HEK293T (cell line): ENCODE data around the gene IFI27L1.

Experiments used
- CTCF ChIA-PET: fragments of 350-600 bp; formaldehyde crosslinking; extraction: SDS; loops from one replicate; lab custom pipeline; 2021; ENCODE audit warnings: antibody characterized with exemption, inconsistent platforms; lab: Yijun Ruan, JAX
- POLR2A ChIA-PET: fragments of 350-600 bp; formaldehyde crosslinking; extraction: SDS; loops from one replicate; lab custom pipeline; 2020; ENCODE audit warnings: antibody characterized with exemption, inconsistent platforms; lab: Yijun Ruan, JAX
- DNase-seq: peaks from one replicate; pipeline ENCODE4 v3.0.0; 2012; ENCODE audit warnings: mixed read lengths; ENCODE audit errors: extremely low spot score
- ARNT ChIP-seq: fragments of 450-650 bp; IDR thresholded peaks from 2 replicates; pipeline ENCODE4 v1.6.1; 2017; ENCODE audit warnings: mild to moderate bottlenecking
- BHLHE40 ChIP-seq: fragments of 450-650 bp; IDR thresholded peaks from 2 replicates; pipeline ENCODE4 v1.6.1; 2016; ENCODE audit warnings: mild to moderate bottlenecking, moderate library complexity, borderline replicate concordance
- CTBP1 ChIP-seq: fragments of 450-650 bp; IDR thresholded peaks from 2 replicates; pipeline ENCODE4 v1.6.1; 2016; ENCODE audit warnings: borderline replicate concordance
- ELF4 ChIP-seq: fragments of 450-650 bp; IDR thresholded peaks from 2 replicates; pipeline ENCODE4 v1.6.1; 2017; ENCODE audit warnings: antibody characterized with exemption
- FOXA1 ChIP-seq: fragments of 450-650 bp; IDR thresholded peaks from 2 replicates; pipeline ENCODE4 v1.6.1; 2016; ENCODE audit warnings: mild to moderate bottlenecking
- FOXK2 ChIP-seq: fragments of 450-650 bp; IDR thresholded peaks from 2 replicates; pipeline ENCODE4 v1.6.1; 2016; ENCODE audit warnings: mild to moderate bottlenecking
- FOXM1 ChIP-seq: fragments of 450-650 bp; IDR thresholded peaks from 2 replicates; pipeline ENCODE4 v1.6.1; 2017; ENCODE audit warnings: mild to moderate bottlenecking, borderline replicate concordance
- HDGF ChIP-seq: fragments of 450-650 bp; IDR thresholded peaks from 2 replicates; pipeline ENCODE4 v1.6.1; 2017; ENCODE audit warnings: antibody characterized with exemption, borderline replicate concordance
- L3MBTL2 ChIP-seq: fragments of 450-650 bp; conservative IDR thresholded peaks from 2 replicates; pipeline ENCODE4 v1.6.1; 2016; ENCODE audit warnings: mild to moderate bottlenecking
- LEF1 ChIP-seq: fragments of 450-650 bp; IDR thresholded peaks from 2 replicates; pipeline ENCODE4 v1.6.1; 2017; ENCODE audit warnings: mild to moderate bottlenecking, borderline replicate concordance
- NFRKB ChIP-seq: fragments of 450-650 bp; IDR thresholded peaks from 2 replicates; pipeline ENCODE4 v1.6.1; 2016; ENCODE audit warnings: mild to moderate bottlenecking, moderate library complexity
- SP1 ChIP-seq: fragments of 450-650 bp; IDR thresholded peaks from 2 replicates; pipeline ENCODE4 v1.6.1; 2017
- SUZ12 ChIP-seq: fragments of 450-650 bp; IDR thresholded peaks from 2 replicates; pipeline ENCODE4 v1.6.1; 2016; ENCODE audit warnings: mild to moderate bottlenecking
- TARDBP ChIP-seq: fragments of 450-650 bp; IDR thresholded peaks from 2 replicates; pipeline ENCODE4 v1.6.1; 2016
- ZNF384 ChIP-seq: fragments of 450-650 bp; IDR thresholded peaks from 2 replicates; pipeline ENCODE4 v1.6.1; 2016
- TF ChIP-seq, protein P1 (sequence below): fragments of 450-650 bp; IDR thresholded peaks from 2 replicates; pipeline ENCODE4 v1.6.1; 2016

IFI27L1 gene

DNA sequence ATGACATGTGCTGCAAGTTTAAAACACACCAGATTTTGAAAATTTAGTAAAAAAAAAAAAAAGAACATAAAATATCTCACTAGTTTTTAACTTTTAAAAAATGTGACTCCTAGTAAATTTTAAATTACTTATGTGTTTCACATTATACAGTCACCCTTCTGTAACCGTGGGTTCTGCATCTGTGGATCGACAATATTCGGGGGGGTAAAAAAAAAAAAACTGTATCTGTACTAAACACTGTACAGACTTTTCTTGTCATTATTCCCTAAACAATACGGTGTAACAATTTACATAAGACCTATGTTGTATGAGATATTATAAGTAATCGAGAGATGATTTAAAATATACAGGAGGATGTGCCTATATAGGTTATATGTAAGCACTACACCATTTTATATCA is 3.3 kb upstream of the IFI27L1 start:
- no peak for DNase-seq
- CTCF ChIA-PET: no interaction called here
- POLR2A ChIA-PET: no interaction called here
- TF ChIP-seq CTBP1 (no peak), FOXA1 (no peak), LEF1 (no peak), FOXK2 (no peak), FOXM1 (no peak), ELF4 (no peak), SUZ12 (no peak), ZNF384 (no peak), NFRKB (no peak), HDGF (no peak), L3MBTL2 (no peak), TARDBP (no peak)
- TF ChIP-seq, protein P1, sequence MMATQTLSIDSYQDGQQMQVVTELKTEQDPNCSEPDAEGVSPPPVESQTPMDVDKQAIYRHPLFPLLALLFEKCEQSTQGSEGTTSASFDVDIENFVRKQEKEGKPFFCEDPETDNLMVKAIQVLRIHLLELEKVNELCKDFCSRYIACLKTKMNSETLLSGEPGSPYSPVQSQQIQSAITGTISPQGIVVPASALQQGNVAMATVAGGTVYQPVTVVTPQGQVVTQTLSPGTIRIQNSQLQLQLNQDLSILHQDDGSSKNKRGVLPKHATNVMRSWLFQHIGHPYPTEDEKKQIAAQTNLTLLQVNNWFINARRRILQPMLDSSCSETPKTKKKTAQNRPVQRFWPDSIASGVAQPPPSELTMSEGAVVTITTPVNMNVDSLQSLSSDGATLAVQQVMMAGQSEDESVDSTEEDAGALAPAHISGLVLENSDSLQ: no peak

DNA sequence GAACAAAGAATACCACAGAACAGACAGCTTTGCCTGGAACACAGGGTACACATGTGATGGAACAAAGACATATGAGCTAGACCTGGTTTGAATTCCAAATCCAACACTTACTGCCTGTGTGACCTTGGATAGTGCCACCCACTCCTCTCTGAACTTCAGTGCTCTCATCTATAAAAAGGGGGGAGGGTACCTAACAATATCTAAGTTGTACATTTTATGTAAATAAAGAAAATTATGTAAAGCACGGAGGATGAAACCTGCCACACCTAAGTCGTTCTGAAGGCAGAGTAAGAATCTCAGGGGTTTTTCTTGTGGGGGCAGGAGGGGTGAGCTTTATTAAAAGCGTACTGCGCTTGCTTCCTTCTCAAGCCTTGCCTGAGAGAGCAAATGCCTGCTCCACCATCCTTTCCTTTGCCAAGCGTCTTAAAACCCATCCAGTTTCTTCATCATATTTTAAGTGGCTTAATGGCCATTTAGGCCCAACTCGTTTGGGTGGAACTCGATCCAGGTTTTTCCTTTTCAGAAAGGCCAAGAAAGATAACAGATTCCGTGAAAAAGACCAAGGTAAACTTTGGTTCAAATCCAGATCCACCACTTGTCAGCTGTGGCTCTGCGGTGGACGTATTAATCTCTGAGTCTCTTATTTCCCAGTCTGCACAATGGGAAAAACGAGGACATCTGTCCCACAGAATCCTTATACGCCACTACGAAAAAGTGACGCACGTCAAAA is 1.1 kb upstream of the IFI27L1 start:
- no peak for TF ChIP-seq FOXM1
- TF ChIP-seq, protein P1: 0 out of 2 replicates have a peak, but pooled peaks have one; percentile 14
- ChIA-PET CTCF (no interaction called here), POLR2A (interaction anchor here (0.9 to 2.3 kb wide), 4 partner anchors 11 to 49 kb away, joined by 3 to 9 read pairs (median 4); partner anchors contain the start of gene IFI27L2)
- DNase-seq: no peak

DNA sequence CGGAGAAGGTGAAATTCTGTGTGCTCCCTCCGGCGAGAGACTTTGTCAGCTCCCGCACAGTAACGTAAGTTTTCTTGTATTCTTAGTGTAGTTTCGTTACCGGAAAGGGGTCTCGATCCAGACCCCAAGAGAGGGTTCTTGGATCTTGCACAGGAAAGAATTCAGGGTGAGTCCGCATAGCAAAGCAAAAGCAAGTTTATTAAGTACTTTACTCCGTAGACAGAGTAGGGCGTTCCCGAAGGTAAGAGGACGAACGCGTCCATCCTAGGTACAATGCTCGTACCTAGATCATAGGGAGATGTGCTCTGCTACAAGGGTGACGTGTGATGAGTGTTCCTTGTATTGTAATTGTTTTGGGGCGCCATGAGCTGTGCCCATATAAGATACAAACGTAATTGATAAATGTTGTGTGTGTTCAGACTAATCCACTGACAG is 293 bp downstream of the IFI27L1 start:
- CTCF ChIA-PET: interaction anchor here (1.1 to 1.9 kb wide), 2 partner anchors 9 to 55 kb away, joined by 3 to 6 read pairs; no protein-coding TSS in a partner anchor
- DNase-seq: no peak
- POLR2A ChIA-PET: interaction anchor here (0.6 to 2.3 kb wide), 10 partner anchors 9 to 121 kb away, joined by 3 to 13 read pairs (median 4); partner anchors contain the start of genes IFI27L2, OTUB2 and PPP4R4
- TF ChIP-seq NFRKB: no peak
- TF ChIP-seq FOXM1: no peak
- no peak for TF ChIP-seq LEF1
- TF ChIP-seq CTBP1: no peak
- no peak for TF ChIP-seq SP1
- TF ChIP-seq HDGF: no peak
- TF ChIP-seq, protein P1: no peak
- no peak for TF ChIP-seq FOXK2
- TF ChIP-seq SUZ12: no peak
- TF ChIP-seq L3MBTL2: no peak
- TF ChIP-seq ELF4: no peak
- TF ChIP-seq ZNF384: no peak
- TF ChIP-seq ARNT: no peak
- TF ChIP-seq TARDBP: no peak
- TF ChIP-seq FOXA1: no peak
- no peak for TF ChIP-seq BHLHE40

DNA sequence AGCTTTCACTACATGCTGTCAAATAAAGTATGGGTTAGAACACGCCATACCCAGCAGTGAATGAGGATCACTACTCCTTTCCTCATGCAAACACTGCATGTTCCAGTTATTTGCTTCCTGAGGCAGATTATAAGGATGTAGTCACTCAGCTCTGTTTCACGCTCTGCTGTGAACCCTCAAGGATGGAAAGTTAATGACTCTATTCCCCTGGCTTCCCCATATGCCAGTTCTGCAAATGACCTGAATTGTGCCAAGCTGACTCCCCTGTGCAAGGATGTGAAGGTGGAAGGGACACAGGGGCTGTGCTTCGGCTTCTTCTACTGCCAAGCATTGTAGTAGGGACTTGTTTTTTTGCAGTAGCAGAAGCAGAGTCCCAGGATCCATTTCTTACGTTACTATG is 6.8 kb downstream of the IFI27L1 start:
- DNase-seq: no peak
- ChIA-PET POLR2A (no interaction called here), CTCF (no interaction called here)
- no peak for TF ChIP-seq ZNF384
- no peak for TF ChIP-seq L3MBTL2
- no peak for TF ChIP-seq FOXA1
- TF ChIP-seq BHLHE40: no peak
- no peak for TF ChIP-seq FOXM1
- TF ChIP-seq, protein P1: no peak
- no peak for TF ChIP-seq LEF1
- TF ChIP-seq ARNT: no peak
- TF ChIP-seq HDGF: no peak
- no peak for TF ChIP-seq ELF4
- no peak for TF ChIP-seq TARDBP
- TF ChIP-seq NFRKB: no peak
- no peak for TF ChIP-seq SP1
- TF ChIP-seq SUZ12: no peak
- no peak for TF ChIP-seq FOXK2
- no peak for TF ChIP-seq CTBP1

DNA sequence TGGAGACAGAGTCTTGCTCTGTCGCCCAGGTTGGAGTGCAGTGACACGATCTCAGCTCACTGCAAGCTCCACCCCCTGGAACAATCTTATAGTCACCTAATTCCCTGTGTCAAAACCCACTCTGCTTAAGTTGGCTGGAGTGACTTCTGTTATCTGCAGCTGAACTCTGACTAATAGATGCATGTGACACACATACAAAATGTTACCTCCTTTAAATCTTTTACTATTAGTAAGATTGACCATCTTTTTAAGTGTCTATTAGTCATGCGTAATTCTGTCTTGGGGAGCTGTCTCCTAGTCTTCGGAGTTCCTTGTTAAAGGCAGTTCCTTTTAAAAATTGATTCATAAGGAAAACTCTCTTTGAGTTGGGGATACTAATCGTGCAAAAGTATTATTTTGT is 7.4 kb downstream of the IFI27L1 start:
- DNase-seq: no peak
- CTCF ChIA-PET: no interaction called here

More for the DNA sequence above, 7.4 kb downstream of the IFI27L1 start:
- POLR2A ChIA-PET: no interaction called here
- TF ChIP-seq, protein P1: no peak
- TF ChIP-seq ARNT (no peak), L3MBTL2 (no peak), TARDBP (no peak), SP1 (no peak), BHLHE40 (no peak), FOXM1 (no peak), FOXA1 (no peak), ZNF384 (no peak), ELF4 (no peak), HDGF (no peak), NFRKB (no peak)
